Neural progenitor cell (in vitro differentiated cells): ENCODE results near the gene GAP43. TPM values are rescaled to one million over a fixed set of nuclear protein-coding genes. Genes with fewer than 3 reads are reported as not detected.

Experiments used
- DNase-seq: peaks from one replicate; pipeline ENCODE4 v3.0.0-alpha.2; 2016; ENCODE audit warnings: low spot score
- H2AFZ ChIP-seq: fragments of 200-600 bp; sonication (generic); replicated peaks from 2 replicates; pipeline ENCODE4 v1.6.1; 2016; ENCODE audit warnings: antibody characterized with exemption
- H3F3A ChIP-seq: fragments of 200-600 bp; sonication (generic); 2 replicates; pipeline ENCODE4 v1.6.1; 2016; ENCODE audit warnings: antibody characterized with exemption, low read depth
- H3K27ac ChIP-seq: fragments of 200-600 bp; sonication (generic); 2 replicates; pipeline ENCODE4 v1.5.1; 2016; ENCODE audit warnings: mild to moderate bottlenecking
- H3K27me3 ChIP-seq: fragments of 200-600 bp; sonication (generic); 2 replicates; pipeline ENCODE4 v1.6.1; 2016; ENCODE audit warnings: mild to moderate bottlenecking, moderate library complexity
- H3K36me3 ChIP-seq: fragments of 200-600 bp; sonication (generic); 2 replicates; pipeline ENCODE4 v1.5.1; 2016
- H3K4me1 ChIP-seq: fragments of 200-600 bp; sonication (generic); 2 replicates; pipeline ENCODE4 v1.6.1; 2016; ENCODE audit warnings: mixed run types
- H3K4me2 ChIP-seq: fragments of 200-600 bp; sonication (generic); 2 replicates; pipeline ENCODE4 v1.6.1; 2016
- H3K4me3 ChIP-seq: fragments of 200-600 bp; sonication (generic); 2 replicates; pipeline ENCODE4 v1.5.1; 2016
- H3K79me2 ChIP-seq: fragments of 200-600 bp; sonication (generic); 2 replicates; pipeline ENCODE4 v1.6.1; 2016; ENCODE audit warnings: low read depth
- H3K9ac ChIP-seq: fragments of 200-600 bp; sonication (generic); 2 replicates; pipeline ENCODE4 v1.6.1; 2016
- H3K9me3 ChIP-seq: fragments of 200-600 bp; sonication (generic); 2 replicates; pipeline ENCODE4 v1.5.1; 2016; ENCODE audit warnings: low read depth
- H4K20me1 ChIP-seq: fragments of 200-600 bp; sonication (generic); 2 replicates; pipeline ENCODE4 v1.6.1; 2016; ENCODE audit warnings: low read depth
- H3K27ac Mint-ChIP-seq: 3 replicates; pipeline ENCODE4 v1.8.0; 2021; ENCODE audit warnings: mixed read lengths
- H3K27me3 Mint-ChIP-seq: 2 replicates; pipeline ENCODE4 v1.8.0; 2022; ENCODE audit warnings: low read depth, mild to moderate bottlenecking, inconsistent platforms, moderate library complexity, mixed read lengths; ENCODE audit not compliant: insufficient read depth
- H3K36me3 Mint-ChIP-seq: 3 replicates; pipeline ENCODE4 v1.8.0; 2021; ENCODE audit warnings: mixed read lengths
- H3K4me1 Mint-ChIP-seq: 3 replicates; pipeline ENCODE4 v1.8.0; 2021; ENCODE audit warnings: mixed read lengths
- H3K4me3 Mint-ChIP-seq: 3 replicates; pipeline ENCODE4 v1.8.0; 2021; ENCODE audit warnings: mild to moderate bottlenecking, moderate library complexity, mixed read lengths
- H3K9me3 Mint-ChIP-seq: 3 replicates; pipeline ENCODE4 v1.8.0; 2020; ENCODE audit warnings: mixed read lengths
- CTCF ChIP-seq: fragments of 200-600 bp; sonication (generic); IDR thresholded peaks from 2 replicates; pipeline ENCODE4 v1.5.1; 2017; ENCODE audit warnings: antibody characterized with exemption, mild to moderate bottlenecking
- EZH2 ChIP-seq: fragments of 200-600 bp; sonication (generic); IDR thresholded peaks from 2 replicates; pipeline ENCODE4 v1.6.1; 2017; ENCODE audit warnings: antibody characterized with exemption, mild to moderate bottlenecking, moderate library complexity
- EZH2phosphoT487 ChIP-seq: fragments of 200-600 bp; sonication (generic); IDR thresholded peaks from 2 replicates; pipeline ENCODE4 v1.6.1; 2017; ENCODE audit warnings: antibody characterized with exemption
- total RNA-seq: library from RNA; depleted of rRNA; stranded (reverse); fragments of >200 nt; gene quantifications from 2 replicates; pipeline ENCODE4 v1.2.3, GENCODE V29; 2015; ENCODE audit warnings: low replicate concordance

GAP43 gene
- total RNA-seq, 1 donor from 2014 or later, result 5.0 TPM

DNA sequence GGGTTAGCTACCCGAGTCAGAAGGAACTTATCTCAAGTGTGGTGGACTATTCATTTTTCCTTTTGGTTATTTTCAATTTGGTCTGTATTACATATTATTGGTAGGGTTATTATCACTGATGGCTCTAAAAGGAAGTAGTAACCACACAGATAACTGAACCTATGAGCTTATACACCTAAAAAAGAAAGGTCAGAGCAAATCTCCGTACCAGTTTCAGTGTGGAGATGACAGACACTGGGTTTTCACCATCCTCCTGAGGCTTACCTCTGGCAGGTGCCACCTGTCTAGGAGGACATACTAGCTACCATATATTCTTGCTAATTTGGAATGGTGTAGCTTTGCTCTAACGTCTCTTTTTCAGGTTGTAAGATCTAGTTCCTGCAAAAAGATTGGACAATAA is 10.2 kb downstream of the GAP43 start:
- TF ChIP-seq CTCF (no peak), EZH2 (no peak), EZH2phosphoT487 (no peak)
- no peak overlapping the region for H2AFZ ChIP-seq
- H3K4me2 ChIP-seq, result no peak overlapping the region
- H3K9me3 ChIP-seq, result no peaks in the 10 kb centered on the region
- Mint-ChIP-seq H3K9me3 (no peaks in the 10 kb centered on the region), H3K27me3 (peaks cover 2% of the 10 kb centered on the region), H3K36me3 (peaks cover 13% of the 10 kb centered on the region), H3K27ac (no peak overlapping the region), H3K4me1 (peaks cover 7% of the 10 kb centered on the region), H3K4me3 (no peak overlapping the region)
- no peak overlapping the region for H3K9ac ChIP-seq
- peaks cover 20% of the 10 kb centered on the region for H3K4me1 ChIP-seq
- no peaks in the 10 kb centered on the region for H3K27me3 ChIP-seq
- H3K36me3 ChIP-seq, result no peaks in the 10 kb centered on the region
- no peak overlapping the region for H3K4me3 ChIP-seq
- H3F3A ChIP-seq, result no peaks in the 10 kb centered on the region
- no peak overlapping the region for H3K27ac ChIP-seq
- H4K20me1 ChIP-seq, result no peaks in the 10 kb centered on the region
- H3K79me2 ChIP-seq, result no peaks in the 10 kb centered on the region
- no peak for DNase-seq

- Histone ChIP-seq H4K20me1 (no peaks in the 10 kb centered on the region), H3K36me3 (no peaks in the 10 kb centered on the region), H3K4me3 (no peak overlapping the region), H3K9ac (no peak overlapping the region), H3K4me1 (peaks cover 16% of the 10 kb centered on the region), H3K27ac (no peak overlapping the region), H2AFZ (no peak overlapping the region), H3F3A (no peaks in the 10 kb centered on the region), H3K9me3 (no peaks in the 10 kb centered on the region), H3K4me2 (no peak overlapping the region), H3K79me2 (no peaks in the 10 kb centered on the region), H3K27me3 (no peaks in the 10 kb centered on the region)
- H3K27ac Mint-ChIP-seq, result no peak overlapping the region
- H3K27me3 Mint-ChIP-seq, result peaks cover 2% of the 10 kb centered on the region
- H3K4me1 Mint-ChIP-seq, result peaks cover 7% of the 10 kb centered on the region
- H3K4me3 Mint-ChIP-seq, result no peak overlapping the region
- H3K36me3 Mint-ChIP-seq, result peaks cover 13% of the 10 kb centered on the region
- H3K9me3 Mint-ChIP-seq, result no peaks in the 10 kb centered on the region
- TF ChIP-seq EZH2phosphoT487 (no peak), CTCF (no peak), EZH2 (no peak)
- no peak for DNase-seq
Measured at GRCh38 chr3:115634052-115634451, 10.7 kb downstream of the GAP43 start.

GRCh38 chr3:115635406-115635805 is 12.1 kb downstream of the GAP43 start:
- Histone ChIP-seq H4K20me1 (no peaks in the 10 kb centered on the region), H3K9me3 (no peaks in the 10 kb centered on the region), H3K79me2 (no peaks in the 10 kb centered on the region), H3K27ac (no peak overlapping the region), H3K4me2 (no peak overlapping the region), H2AFZ (no peak overlapping the region), H3K9ac (no peak overlapping the region), H3K27me3 (no peaks in the 10 kb centered on the region), H3F3A (no peaks in the 10 kb centered on the region), H3K4me1 (peaks cover 14% of the 10 kb centered on the region), H3K36me3 (no peaks in the 10 kb centered on the region), H3K4me3 (no peak overlapping the region)
- Mint-ChIP-seq H3K36me3 (peaks cover 13% of the 10 kb centered on the region), H3K27ac (no peak overlapping the region), H3K4me1 (peaks cover 7% of the 10 kb centered on the region), H3K4me3 (no peak overlapping the region), H3K27me3 (peaks cover 2% of the 10 kb centered on the region), H3K9me3 (no peaks in the 10 kb centered on the region)
- TF ChIP-seq CTCF, result no peak
- TF ChIP-seq EZH2phosphoT487, result no peak
- TF ChIP-seq EZH2, result no peak
- DNase-seq, result no peak

DNA sequence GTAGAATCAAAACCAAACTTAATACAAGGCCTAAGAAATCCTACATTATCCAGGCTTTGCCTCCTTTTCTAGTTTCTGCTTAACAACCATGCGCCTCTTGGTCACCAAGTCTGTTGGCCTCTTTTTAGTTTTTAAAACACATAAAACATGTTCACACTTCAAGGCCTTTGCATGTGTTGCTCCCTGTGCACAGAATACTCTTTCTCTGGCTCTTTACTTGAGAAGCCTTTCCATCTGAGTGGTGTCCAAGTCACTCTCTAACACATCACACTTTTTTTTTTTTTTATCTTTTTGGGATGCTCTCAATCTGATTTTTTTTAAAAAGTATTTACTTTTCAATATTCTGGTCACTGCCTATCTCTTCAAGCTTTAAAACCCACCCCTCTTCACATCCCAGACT is 14.9 kb downstream of the GAP43 start:
- H3K9ac ChIP-seq, result no peak overlapping the region
- no peaks in the 10 kb centered on the region for H3F3A ChIP-seq
- no peak overlapping the region for H2AFZ ChIP-seq
- H3K4me3 Mint-ChIP-seq, result no peak overlapping the region
- H3K27me3 ChIP-seq, result no peaks in the 10 kb centered on the region
- no peaks in the 10 kb centered on the region for H3K36me3 ChIP-seq
- H3K36me3 Mint-ChIP-seq, result peaks cover 7% of the 10 kb centered on the region
- no peak overlapping the region for H3K27ac Mint-ChIP-seq
- no peak for DNase-seq
- no peaks in the 10 kb centered on the region for H3K27me3 Mint-ChIP-seq
- H3K4me1 ChIP-seq, result no peaks in the 10 kb centered on the region
- H3K9me3 Mint-ChIP-seq, result no peaks in the 10 kb centered on the region
- no peak for TF ChIP-seq CTCF
- no peak for TF ChIP-seq EZH2
- TF ChIP-seq EZH2phosphoT487, result no peak
- no peaks in the 10 kb centered on the region for H3K4me1 Mint-ChIP-seq
- no peaks in the 10 kb centered on the region for H3K79me2 ChIP-seq
- H3K27ac ChIP-seq, result no peak overlapping the region
- no peak overlapping the region for H3K4me3 ChIP-seq
- H3K4me2 ChIP-seq, result no peak overlapping the region
- no peaks in the 10 kb centered on the region for H3K9me3 ChIP-seq
- no peaks in the 10 kb centered on the region for H4K20me1 ChIP-seq
